HG03378 (cell line): ENCODE data around the gene NIPA2.

ENCODE experiments used
- ATAC-seq: cut with Tn5 transposase; IDR thresholded peaks from one replicate; pipeline ENCODE4 v1.9.1; 2021; ENCODE audit warnings: mild to moderate bottlenecking, moderate library complexity; ENCODE audit not compliant: unreplicated experiment

The NIPA2 gene

DNA sequence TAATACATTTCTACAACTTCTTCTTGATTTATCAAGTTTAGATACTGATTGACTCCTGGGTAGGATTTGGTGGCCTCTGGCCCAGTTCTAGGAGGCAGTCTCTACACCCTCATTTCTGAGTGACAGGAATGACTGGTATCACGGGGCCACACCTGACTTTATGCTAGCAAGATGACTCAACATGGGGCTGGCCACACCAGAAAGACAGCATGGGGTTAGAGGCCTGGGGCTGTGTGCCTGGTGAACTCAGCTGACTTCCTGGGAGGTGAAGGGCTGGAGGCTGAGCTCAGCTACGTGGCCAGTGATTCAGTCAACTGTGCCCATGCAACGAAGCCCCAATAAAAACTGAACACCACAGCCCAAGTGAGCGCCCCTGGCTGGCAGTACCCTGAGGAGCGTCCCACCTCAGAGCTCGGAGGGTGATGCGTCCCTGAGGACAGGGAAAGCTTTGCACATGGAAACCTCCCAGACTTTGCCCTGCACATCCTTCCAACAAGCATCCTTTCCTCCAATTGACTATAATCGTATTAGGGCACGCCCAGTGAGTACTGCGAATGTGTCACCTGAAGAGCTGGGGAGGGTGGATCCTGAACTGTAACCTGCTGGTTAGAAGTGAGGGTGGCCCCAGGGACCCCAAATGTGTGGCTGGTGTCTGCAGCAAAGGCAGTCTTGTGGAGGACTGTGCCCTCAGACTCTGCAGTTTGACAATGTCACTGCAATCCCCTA lies 57.2 kb downstream of the NIPA2 start:
- ATAC-seq: peak; percentile 90

DNA sequence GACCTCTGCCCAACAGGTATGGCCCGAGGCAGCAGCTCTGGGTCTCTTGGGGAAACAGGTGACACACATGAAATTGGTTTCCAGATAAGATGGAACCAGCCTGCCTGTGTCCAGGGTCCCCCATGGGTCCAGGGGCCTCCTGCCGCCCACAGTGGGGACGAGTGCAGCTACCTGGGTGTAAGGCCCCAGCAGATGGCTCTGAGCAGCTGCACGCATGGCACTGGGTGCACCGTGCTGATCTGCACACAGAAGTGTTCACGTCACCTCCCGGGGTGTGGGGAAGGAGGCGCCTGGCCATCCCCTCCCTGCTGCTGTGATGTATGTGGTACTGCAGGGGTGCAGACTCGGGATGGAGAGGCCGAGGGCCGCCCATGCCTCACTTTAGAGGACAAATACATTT lies 63.6 kb downstream of the NIPA2 start:
- ATAC-seq: no peak

DNA sequence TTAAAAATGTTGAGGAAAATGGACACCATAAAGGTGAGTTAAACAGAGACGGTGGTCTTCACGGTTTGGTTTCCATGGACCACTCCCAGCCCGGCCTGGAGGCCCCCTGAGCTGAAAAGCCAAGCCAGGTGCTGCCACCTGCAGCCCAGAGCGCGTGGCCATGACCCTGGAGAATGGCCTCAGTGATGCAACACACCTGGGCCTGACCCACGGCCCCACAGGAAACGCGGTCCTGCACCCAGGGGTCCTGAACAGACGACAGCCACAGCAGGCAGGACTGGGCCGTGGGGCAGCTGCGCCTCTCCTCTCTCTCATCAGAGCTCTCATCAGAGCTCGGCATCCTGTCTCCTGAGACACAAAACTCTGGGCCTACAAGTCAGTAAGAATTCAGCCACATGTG lies 64.1 kb downstream of the NIPA2 start:
- ATAC-seq: no peak

DNA sequence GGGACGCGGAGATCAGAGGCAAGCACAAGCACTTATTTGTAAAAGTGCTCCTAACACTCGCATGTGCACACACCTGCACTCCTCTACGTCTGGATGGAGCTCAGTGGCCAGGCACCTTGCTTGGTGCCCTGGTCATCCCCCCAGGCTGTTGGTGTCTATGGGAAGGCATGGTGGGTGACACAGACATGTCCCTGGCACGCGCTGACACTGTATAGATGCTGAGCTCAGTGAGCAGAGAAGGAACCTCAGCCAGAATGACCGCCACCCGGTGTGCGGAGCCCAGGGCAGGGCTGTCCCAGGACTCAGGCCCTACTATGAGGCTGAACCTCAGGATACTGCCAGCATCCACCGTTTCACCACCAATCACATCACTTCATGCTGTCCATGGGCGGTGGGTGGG lies 64.5 kb downstream of the NIPA2 start:
- ATAC-seq: no peak

DNA sequence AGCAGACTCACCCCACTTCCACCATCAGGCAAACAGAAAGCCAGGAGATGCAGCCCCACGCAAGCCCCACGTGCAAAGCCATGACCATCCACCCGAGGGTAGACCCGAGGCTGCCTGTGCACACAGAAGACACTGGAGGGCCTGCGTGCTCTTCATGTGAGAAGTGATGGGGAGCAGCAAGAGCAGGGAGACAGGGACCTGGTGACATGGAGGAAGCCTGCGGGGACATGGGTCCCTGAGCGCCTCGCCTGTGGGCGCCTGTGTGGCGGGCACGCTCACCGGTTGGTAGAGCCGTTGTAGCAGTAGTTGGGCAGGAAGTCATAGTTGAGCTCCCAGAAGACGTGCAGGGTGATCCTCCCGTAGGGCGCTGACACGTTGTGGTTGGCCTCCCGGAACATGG lies 65.0 kb downstream of the NIPA2 start:
- ATAC-seq: no peak

DNA sequence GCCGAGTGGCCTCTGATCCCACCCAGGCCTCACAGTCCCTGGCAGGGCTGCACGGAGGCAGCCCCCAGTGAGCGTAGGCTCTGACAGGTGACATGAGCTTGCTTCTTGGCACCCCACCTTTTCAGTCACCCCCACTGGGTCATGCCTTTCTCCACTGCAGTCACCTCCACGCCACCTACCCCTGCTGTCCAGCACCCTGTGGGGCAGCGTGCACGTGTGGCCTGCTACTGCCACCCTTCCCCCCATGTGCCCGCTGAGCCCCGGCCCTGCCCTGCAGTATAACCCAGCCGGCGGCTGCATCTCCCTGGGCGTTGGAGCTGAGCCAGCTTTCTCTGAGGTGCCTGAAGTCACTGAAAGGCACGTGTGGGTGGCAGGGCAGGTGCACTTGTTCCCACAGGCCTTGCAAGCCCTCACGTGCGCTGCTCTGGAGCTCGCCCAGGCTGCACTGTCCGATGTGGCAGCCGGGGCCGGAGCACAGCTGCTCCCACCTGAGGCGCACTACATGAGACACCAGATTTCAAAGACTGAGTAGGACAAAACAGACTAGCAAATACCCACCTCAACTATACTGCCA lies 65.6 kb downstream of the NIPA2 start:
- no peak for ATAC-seq

DNA sequence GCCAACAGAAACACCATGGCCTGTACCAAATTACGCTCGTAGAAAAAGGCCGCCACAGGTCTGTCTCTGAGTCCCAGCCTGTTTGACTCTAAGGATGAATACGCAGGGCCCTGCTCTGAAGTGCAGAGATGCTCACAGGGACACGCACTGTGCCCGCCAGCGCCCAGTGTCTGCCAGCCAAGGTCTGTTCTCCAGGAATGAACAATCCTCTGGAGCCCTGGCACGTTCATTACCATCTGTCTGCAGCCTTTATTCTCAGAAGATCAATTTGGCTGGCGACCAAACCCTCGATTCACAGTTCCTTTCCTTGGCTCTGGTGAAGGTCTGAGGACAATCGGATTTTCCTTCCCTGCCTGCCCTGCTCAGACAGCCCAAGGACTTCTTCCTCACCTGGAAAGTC lies 66.3 kb downstream of the NIPA2 start:
- ATAC-seq: no peak

DNA sequence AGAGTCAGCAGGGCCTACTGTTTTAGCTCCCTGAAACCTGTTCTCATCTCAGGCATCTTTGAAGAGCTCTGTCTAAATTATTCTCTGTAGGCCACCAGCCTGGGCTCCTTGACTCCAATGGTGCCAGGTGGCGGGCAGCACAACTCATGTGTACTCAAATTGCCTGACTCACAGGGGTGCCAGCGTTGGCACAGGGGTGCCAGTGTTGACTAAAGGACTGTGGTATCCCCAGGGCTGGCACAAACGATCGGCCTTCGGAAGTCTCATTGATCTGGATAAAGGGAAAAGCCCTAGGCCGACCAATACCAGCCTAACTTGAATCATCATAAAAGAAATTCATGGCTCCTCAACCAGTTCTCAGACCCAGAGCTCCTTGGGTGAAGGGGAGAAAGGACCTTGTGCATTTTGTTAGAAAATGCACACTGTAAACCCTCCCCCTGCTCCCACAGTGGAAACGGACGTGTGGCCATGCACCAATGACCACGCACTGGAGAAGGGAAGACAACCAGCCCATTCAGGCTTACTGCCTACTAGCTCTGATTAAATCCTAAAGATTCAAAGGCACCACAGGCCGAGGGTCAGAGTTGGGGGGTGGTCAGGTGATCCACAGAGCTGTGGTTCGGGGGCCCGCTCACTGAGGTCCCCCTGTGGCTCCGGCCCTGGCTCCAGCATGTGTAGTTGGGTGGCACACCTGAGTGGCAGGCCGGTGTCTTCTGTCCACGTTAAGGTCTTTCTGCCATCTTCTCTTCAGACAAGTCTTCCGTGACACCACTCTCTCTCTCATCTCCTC lies 68.9 kb downstream of the NIPA2 start:
- ATAC-seq: no peak

DNA sequence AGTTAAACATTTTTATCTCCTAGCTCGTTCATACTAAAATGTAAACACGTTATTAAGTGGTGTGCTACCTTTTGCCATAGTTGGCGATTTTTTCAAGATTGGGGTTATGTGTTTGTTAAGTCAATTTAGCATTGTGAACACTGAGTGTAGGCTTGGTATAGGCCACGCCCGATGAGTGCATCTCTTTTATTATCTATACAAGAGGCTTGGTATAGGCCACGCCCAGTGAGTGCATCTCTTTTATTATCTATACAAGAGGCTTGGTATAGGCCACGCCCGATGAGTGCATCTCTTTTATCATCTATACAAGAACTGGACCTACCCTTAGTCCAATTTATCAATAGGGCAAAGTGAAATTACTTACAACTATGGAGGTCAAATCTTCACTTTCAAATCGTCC lies 70.4 kb downstream of the NIPA2 start:
- ATAC-seq: no peak

DNA sequence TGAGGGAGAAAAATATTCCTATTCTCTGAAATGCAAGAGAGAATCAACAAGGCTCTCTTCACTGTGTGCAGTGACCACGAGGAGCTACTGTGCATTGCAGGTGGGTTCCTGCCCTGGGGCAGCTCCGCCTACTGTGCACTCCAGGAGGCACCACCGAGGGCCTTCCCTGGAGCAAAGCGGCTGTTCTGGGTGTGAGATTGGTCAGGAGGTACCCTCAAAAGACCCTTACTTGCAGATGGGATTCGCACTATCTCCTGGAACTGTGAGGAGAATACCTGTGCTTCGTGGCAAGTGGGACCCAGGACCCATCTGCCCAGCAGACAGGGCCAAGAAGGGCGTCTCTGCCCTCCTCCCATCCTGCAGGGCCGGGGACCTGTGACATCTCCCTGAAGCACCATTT lies 72.8 kb downstream of the NIPA2 start:
- no peak for ATAC-seq

DNA sequence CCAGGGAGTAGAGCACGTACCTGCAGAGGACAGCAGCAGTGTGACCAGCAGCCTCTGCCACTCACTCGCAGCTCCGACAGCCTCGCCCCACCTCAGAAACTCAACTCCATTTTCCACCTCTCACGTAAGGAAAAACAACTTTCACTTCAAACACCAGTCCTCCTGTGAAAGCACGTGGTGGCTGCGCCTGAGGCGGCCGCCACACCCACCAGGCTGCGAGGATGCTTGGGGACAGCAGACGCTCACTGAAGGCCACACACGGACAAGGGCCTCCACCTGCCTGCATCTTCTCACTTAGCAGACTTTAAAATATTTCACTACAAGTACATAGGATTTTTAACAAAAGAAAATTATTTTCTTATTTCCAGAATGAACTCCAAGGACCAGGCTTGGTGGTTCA lies 73.8 kb downstream of the NIPA2 start:
- no peak for ATAC-seq

DNA sequence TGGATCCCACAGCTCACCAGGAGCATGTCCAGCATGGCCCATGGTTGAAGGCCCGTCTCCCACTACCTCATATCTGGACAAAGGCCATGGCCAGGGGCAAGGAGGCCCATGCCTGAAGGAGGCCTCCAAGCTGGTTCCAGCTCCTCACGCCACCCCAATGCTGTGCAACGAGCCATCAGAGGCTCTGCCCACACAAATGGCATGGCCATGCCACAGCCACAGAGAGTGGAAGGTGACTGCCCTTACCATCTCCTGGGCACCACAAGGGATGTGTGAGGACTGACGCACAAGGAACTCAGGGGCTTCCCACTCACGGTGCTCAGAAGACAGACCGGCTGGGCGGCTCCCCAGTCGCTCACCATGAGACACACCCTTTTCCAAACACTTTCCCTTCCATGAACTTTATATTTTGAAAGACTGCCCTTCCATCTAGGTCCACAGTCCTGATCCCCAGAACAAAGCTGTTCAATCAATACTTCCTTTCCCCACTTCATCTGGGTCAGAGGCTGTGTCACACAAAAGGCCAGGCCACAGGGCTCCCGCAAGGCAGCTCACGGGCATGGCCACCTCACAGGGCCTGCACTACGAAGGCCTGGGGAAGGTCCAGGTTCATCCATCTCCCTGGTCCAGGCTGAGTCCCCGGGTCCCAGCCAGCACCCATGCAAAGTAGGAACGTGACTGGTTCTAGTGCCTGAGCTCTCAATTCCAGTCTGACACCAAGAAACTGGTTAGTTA lies 75.3 kb downstream of the NIPA2 start:
- no peak for ATAC-seq

DNA sequence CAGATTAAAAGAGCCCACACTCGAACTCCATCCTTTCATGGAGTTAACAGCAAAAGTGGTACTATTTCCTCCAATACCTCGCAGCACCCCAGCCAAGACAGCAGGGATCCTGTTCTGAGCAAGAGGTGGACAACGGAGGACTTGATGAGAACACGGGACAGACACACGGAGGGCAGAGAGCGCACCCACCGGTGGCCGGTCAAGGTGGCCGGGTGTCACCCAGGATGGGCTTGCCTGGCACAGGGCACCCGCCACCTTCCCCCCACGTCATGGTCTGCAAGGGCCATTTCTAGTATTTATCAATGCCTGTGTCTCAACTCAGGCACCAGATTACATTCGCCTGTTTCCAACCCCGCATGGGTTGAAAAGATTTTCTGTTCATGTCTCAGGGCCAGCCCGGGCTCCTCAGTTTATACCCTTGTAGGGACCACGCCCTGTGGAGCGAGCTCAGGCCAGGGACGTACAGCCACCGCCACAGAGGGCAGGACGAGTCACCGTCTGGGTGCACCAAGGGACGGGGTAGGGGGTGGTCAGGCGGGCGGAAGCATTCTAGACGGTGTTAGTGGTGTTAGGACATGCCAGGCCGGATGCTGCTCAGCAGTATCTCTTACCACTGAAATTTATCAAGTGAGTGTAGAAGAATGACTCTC lies 77.5 kb downstream of the NIPA2 start:
- ATAC-seq: no peak

DNA sequence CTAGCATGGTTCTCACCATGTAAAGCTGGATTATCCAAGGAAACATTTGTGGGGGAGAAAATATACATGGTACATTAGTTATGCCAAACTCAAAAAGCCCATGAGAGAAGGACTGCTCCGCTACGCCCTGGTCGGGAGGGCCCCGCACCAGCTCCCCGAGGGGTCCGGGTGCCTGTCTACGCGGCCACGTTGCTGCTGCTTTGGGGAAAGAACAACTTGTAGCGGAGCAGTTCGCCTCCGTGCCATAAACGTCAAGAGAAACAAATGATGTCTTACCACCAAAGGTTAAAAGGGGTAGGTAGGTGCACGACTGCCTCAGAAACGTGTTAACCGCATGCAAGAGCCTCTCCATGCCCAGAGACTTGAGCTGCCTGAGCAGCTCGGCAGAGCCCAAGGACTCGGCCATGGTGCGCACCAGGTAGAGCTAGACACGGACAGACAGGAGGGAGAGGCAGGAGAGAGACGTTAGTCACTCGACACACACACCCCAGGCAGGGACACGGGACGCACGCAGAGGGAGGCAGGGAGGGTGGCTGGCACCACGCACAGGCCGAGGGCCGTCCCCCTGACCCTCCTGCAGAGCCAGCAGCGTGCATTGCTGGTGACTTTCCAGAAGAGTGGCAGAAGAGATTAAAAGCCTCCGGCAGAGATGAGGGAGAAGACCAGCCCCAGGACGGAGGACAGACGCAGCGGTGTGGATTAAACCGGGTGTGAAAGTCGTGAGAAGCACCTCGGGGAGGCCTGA lies 78.3 kb downstream of the NIPA2 start:
- no peak for ATAC-seq

DNA sequence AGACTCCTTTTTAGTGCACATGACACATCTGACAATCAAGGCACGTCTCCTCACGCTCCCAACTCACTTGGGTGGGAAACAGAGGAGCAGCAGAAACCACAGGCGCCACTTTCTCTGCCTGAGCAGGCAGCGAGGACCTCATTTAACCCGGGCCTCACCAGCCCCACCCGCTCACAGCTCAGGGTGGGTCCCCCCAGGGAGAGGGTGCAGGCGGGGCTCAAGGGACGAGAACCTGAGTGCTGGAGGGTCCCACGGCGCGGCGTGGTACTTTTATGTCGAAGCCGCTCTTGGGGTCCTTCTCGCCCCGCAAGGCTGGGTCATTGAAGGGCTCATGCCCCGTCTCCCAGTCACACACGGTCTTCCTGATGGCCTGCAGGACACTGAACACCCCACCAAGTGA lies 79.1 kb downstream of the NIPA2 start:
- no peak for ATAC-seq
